Endometrial microvascular endothelial cells (primary cell): ENCODE results near the gene SLC66A1. TPM values are rescaled to one million over a fixed set of nuclear protein-coding genes. Genes with fewer than 3 reads are reported as not detected.

ENCODE experiments used
- in situ Hi-C: cut with HindIII; loops from 2 replicates; pipeline ENCODE4 v1.10.0; 2017; ENCODE audit warnings: low sequenced_read_pairs, low pct_unique_long_range_greater_than_20kb; ENCODE audit errors: inconsistent ontology term
- total RNA-seq: library from RNA; depleted of rRNA; stranded (reverse); fragments of >200 nt; gene quantifications from one replicate; pipeline ENCODE4 v1.2.3, GENCODE V29; 2015; ENCODE audit errors: inconsistent ontology term

The SLC66A1 gene
- total RNA-seq, 1 donor from 2014 or later, result 34.3 TPM

DNA sequence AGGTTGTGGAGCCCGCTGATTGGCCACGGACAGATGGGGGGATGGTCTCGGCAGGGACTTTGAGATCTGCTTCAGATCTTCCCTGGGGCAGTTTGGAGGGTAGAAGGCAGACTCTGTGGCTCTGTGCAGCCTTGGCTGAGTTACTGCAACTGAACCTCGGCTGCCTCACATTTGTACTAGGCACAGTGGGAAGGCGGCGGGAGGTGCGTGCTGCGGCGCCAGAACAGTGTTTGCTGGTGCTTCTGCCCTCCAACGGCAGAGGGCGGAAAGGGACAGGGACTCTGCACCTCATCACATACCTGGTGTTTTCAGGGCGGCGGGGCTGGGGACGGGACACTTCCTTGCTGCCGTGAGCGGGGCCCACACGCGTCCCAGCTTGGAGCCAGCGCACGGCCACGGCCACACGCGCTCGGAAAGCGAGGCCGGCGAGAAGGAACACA, 26.2 kb downstream of the SLC66A1 start:
- in situ Hi-C loops, result loop anchor here (25.0 kb wide), 1 partner anchor 299 kb away; the partner anchor contains the start of gene NBL1

DNA sequence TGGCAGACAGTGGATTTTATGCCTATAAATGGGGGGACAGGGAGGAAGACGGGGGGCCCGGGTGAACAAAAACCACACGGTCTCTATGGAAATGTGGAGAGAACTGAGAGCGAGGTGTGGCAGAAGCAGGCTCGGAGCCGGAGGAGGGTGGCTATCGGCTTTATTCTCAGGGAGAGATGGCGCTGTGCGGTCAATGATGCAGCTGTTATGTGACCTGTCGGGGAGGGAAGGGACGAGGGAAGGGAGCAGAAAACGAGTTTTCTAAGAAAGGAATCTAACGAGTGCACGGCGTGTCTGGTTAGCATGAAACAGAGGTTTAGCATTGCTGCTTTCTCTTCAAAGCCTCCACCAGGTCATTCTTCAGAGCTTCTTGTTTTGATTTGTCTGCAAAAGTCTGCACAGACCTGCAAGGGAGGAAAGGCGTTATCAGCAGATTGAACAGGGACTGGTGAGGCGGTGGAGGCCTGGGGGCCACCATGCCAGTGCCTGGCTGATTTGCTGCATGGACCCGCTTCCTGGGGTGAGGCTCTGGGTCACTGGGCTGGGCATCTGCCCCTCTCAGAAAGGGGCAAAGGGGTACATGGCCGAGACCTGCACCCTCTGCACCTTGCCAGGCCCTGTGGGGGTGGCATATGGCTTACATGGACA, 27.2 kb downstream of the SLC66A1 start:
- in situ Hi-C loops, result loop anchor here (25.0 kb wide), 1 partner anchor 298 kb away; the partner anchor contains the start of gene NBL1

DNA sequence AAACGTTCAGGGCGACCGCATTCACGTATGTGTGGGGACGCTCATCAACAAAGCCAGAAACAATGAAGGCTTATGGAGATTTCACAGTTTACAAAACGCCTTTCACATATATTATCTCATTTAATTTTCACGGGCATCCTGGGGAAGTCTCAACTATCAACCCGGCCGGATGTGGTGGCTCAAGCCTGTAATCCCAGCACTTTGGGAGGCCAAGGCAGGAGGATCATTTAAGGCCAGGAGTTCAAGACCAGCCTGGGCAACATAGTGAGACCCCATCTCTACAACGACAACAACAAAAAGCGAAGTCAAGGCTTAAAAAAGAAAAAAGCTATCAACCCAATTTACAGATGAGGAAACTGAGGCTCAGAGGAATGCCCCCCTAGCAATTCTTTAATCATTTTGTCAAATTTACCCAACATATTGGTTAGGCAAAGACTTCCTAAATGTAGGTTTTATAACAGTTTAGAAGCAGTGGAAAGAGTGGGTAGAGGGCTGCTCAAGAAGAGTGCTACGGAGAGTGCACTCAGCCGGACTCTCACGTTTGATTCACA, 28.3 kb downstream of the SLC66A1 start:
- in situ Hi-C loops, result loop anchor here (25.0 kb wide), 1 partner anchor 297 kb away; the partner anchor contains the start of gene NBL1

DNA sequence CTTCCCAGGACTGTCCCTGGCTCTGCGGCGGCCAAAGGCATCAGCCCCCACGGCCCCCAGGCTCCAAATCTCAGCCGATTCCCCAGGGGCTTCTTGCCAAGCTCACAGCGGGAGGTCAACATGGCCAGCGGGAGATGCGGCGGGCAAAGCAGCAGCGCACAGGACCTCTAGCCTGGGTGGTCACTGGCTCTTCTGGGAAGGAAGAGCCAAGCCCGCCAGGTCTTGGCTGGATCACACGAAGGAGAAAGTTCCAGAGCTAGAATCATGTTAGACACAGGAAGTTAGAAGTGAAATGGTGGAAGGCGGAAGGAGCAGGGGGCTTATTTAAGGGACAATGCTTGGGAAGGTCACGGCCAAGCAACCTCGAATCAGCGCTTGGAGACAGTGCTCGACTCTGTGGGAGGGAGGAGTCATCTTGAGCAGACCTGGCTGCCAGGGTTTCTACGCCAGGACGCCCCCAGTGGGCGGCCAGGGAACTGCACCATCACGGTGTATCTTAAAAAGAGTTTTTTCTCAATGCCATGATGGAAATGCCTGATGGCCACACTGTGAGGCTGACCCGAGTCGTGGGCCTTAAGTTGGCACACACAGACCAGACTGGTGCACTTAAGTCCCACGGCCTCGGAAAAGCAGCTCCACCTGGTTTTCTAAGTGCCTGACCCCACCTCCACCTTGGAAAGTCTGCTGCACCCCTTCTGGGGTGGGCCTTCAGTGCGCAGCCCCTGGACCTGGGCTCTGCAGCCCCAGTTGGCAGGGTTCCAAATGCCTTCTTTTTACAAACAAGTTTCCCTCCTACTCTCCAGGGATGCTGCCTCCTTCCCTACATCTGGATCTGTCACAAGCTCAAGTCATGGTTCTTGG, 29.3 kb downstream of the SLC66A1 start:
- in situ Hi-C loops, result loop anchor here (25.0 kb wide), 1 partner anchor 296 kb away; the partner anchor contains the start of gene NBL1

DNA sequence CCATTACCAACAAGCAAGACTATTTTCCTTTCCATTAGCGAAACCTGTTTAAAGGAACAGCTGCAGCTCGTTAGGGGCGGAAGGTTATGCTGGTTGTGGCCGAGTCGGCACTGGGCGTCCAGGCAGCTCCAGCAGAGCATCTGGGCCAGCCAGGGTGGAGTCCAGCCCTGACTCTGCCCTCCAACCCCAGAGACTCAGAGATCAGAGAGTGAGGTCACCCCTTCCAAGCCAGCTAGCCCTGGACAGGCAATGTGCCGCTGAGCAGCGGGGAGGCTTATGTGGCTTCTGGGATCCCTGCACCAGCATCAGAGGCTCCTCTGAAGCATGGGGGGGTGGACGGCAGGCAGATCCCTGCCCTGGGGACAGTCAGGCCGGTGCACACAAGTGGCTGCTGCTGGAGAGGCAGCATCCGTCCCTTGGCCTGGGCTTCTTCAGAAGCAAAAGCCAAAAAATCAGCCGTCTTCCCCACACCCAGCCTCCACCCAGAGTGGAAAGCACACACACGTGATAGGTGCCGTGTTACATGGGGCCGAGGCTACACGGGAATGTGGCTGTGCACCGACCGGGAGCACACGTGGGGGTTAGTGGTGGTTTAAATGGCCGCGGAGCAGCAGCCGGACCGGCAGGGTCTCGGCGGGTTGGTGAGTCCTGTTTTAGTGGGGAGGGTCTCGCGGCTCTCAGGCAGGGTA, 30.1 kb downstream of the SLC66A1 start:
- in situ Hi-C loops, result loop anchor here (25.0 kb wide), 1 partner anchor 295 kb away; the partner anchor contains the start of gene NBL1

DNA sequence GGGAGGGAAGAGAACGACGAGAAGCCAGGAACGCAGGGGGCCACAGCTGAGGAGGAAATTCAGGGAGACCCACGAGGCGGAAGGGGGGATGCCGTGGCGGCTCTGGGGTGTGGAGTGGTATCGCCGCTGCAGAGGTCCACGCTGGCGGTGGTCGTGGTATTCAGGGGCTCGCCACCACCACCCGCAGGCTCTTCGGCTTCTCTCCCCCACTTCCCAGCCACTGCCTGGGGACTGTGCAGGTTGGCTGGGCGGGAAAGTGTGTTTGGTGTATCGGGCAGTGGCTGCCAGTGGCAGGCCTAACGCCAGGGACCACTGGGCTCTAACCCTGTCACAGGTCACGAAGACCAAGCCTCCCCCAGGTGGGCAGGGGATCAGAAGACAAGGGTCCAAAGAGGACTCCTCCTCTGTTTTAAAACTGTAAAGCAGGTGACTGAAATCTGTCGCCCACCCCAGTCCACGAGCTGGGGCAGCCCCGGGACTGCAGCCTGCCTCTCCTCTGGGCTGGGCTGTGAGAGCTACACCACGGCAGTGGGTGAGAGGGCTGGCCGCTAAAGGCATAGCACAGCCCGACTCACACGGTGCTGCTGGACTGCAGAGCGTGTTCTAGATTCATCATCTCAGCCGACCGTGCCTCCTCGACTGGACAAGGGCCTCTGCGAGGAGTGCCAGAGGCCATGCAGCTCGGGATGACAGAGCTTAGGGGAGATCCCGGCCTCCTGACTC, 30.9 kb downstream of the SLC66A1 start:
- in situ Hi-C loops, result loop anchor here (25.0 kb wide), 1 partner anchor 294 kb away; the partner anchor contains the start of gene NBL1

DNA sequence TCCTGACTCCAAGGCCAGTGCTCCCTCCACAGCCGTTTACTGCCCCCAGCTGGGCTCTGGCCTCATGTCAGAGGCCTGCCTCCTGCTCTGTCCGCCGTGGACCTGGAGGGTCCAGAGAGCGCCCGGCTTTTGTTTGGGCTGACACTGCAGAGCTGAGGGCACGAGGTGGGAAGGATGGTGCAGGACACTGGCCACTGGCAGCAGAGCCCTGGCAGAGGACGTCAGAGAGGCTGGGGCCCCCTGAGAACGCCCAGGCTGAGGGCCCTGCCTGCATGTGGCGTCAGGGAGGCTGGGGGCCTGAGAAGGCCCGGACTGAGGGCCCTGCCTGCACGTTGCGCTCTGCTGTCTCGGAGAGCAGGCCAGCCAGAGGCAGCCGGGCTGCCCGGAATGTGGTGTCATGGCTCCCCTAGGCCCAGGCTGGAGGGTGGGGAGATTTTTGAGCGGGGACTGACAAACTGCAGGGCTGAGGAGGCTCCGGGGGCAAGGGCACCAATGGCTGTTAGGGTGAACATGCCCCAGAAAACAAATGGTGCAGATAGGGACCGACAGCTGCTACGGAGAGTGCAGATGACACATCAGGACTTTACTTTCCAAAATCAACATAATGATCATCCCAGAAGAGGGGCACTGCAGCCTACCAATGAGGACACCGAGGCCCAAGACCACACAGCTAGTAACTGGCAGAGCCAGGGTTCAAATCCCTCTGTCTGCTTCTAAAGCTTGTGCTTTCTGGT, 31.7 kb downstream of the SLC66A1 start:
- in situ Hi-C loops, result loop anchor here (25.0 kb wide), 1 partner anchor 294 kb away; the partner anchor contains the start of gene NBL1

DNA sequence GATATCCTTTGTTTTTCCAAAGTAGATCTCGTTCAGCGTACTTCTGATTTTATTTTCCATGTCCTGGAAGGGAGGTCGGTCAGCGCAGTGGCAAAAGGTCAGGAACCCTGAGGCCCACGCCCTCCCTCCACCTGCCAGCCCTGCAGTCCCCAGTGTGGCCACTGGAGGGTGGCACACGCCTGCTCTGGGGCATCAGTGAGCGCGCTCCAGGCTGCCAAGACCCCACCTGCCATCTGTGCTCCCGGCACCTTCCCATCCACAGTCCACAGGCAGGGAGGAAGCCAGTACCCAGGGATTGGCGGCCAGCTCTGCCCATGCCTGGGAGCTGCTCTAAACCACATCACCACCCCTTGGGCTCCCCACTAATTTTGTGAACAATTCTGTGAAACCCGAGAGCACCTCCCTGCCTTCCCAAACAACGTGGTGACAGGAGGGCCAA, 32.3 kb downstream of the SLC66A1 start:
- in situ Hi-C loops, result loop anchor here (25.0 kb wide), 1 partner anchor 293 kb away; the partner anchor contains the start of gene NBL1

DNA sequence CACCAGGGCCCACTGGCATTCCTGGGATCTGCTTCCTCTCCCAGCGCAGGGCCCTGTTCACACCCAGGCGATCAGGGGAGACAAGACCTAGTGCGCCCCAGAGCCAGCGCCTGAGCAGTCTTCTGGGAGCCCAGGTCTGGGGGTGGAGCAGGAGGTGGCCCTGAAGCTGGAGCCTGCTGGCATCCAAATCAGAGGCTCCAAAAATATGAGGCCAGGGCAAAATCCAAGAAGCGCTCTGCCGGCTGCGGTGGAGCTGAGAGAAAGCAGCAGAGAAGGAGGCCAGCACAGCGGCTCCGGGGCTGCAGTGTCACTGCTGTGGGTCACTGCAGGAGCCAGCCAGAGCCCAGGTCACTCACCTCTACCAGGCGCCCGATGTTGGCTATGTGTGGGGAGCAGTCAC, 32.7 kb downstream of the SLC66A1 start:
- in situ Hi-C loops, result loop anchor here (25.0 kb wide), 1 partner anchor 292 kb away; the partner anchor contains the start of gene NBL1

DNA sequence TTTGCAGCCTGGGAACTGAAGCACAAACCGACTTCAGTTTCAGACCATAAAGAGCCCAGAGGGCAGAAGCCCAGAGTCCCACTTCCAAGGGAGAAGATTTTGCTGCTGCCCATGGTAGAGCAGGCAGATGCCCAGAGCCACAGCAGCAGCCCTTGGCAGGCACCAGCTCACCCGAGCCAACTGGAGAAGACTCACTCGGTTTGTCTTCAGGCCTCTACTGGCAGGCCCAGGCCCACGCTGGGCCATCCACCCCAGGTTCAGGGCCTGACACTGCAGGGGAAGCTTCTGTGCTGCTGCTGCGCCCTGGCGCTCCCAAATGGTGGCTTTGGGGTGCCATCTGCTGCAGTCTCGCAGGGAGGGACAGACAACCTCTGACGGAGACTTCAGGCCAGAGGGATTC, 33.3 kb downstream of the SLC66A1 start:
- in situ Hi-C loops, result loop anchor here (25.0 kb wide), 1 partner anchor 292 kb away; the partner anchor contains the start of gene NBL1

DNA sequence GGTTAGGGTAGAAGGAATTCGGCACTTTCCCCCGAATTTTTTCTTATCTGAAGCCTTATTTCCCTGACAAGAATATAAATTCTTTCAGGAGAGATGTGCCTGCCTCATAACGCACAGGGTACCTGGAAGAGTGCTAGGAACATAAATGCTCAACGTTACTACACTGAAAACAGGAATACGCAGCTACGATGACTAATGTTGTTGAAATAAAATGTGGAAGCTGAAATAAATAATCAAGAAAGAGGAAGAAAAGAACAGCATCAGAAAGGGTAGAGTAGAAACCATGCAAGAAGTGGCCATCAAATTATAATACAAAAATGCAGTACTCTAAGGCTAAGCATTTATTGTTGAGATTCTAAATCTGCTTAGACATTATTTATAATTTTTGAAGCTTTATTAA, 33.9 kb downstream of the SLC66A1 start:
- in situ Hi-C loops, result loop anchor here (25.0 kb wide), 1 partner anchor 291 kb away; the partner anchor contains the start of gene NBL1

DNA sequence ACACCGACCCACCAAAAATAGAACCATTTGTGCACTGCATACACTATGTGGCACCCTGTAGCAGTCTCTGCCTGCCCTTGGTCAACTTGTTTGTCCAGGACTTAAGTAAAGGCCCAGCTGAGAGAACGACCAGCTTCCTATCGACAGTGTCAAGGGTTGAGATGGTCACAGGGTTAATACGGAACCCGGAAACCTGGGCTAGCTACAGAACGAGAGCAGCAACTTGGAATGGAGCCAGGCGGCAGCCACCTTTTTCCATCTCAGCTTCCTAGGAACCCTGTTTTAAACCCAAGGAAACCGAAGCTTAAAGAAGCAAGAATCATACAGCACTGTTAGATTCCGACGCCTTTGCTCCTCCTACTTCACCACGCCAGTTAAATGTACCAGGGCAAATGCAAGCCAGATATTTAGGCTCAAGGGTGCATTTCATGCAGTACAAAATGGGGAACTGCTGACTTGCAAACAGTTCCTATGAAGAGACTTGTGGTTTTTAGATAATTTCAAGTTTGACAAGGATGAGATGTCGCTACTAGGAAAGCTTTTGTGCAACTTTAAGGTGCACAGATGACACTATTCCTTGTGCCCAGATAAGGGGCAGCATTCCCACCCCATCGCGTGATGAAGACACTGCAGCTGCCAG, 35.5 kb downstream of the SLC66A1 start:
- in situ Hi-C loops, result loop anchor here (25.0 kb wide), 1 partner anchor 290 kb away; the partner anchor contains the start of gene NBL1

DNA sequence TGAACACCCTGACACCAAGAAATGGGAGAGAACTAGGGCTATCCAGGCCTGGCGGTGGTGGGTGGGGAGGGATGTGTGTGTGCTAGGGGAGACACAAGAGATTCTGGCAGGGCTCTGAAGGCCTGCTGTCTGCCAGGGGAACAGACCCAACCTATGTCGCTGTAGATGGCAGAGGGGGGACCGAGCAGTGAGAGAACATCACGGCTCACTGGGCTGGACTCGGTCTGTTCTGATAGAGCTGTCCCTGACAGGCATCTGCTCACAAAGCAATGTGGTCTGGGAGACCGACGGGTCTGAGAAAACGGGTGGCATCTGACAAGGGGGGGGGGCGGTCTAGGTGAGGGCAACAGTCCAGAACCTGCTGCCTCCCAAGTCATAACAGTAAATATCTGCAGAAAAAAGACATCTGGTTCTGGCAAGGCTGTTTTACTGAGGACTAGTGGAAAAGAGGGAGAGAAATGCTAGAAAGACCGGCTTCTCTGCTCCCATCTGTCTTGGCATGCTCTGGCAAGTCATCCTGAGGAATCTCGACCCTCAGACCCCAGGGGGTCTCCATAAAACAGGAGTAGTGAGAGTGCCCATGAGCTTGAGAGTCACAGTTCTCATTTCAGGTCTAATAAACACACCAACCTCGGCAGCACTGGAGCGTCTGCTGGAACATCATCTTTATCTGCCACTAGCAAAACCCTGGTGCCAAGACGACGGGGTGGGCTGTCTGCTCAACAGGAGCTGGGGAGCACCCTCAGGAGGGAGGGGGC, 36.5 kb downstream of the SLC66A1 start:
- in situ Hi-C loops, result loop anchor here (25.0 kb wide), 1 partner anchor 289 kb away; the partner anchor contains the start of gene NBL1

DNA sequence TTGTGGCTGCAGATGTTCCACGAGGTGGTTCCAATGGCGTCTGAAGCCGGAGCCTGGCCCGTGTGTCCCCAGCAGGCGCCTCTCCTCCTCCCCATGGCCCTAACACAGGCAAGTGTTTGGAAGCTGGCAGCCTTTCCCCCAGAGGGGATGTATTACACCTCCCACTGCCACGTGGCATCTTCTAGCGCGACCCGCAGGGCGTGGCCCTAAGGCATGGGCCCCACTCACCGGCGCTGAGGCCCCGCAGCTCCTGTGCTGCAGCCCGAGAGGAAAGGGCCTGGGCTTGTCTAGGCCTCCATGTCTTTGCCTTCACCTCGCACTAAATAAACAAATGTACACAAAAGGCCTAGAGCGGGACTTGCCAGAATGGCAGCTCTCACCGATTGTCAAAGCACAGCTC, 37.9 kb downstream of the SLC66A1 start:
- in situ Hi-C loops, result loop anchor here (25.0 kb wide), 1 partner anchor 287 kb away; the partner anchor contains the start of gene NBL1

DNA sequence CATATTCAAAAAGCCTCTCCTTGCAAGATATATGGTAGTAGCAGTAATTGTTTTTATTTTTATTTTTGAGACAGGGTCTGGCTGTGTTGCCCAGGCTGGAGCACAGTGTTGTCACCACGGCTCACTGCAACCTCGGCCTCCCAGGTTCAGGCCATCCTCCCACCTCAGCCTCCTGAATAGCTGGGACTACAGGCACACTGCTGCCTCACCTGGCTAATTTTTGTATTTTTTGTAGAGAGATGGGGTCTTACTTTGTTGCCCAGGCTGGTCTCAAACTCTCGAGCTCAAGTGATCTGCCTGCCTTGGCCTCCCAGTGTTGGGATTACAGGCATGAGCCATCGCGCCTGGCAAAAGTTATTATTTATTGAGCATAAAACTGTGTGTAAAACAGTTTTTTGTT, 38.4 kb downstream of the SLC66A1 start:
- in situ Hi-C loops, result no loop called here

DNA sequence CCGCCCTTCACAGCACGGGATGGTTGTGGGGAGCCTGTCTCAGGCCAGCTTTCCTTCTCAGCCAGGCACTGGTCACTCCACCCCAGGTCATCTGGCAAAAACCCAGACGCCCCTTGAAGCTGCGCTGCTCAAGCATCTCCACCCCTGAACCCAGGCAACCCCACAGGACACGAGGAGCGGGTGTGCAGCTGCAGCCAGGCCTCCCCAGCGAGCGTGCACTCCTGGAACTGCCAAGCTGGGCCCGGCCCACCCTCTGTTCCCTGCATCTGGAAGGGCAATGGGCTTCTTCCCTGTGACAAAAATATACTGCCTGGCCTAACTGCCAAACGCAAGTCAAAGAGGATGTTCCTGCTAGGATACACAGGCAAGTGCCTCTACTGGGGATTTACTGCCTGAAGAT, 39.7 kb downstream of the SLC66A1 start:
- in situ Hi-C loops, result no loop called here
